Natural killer cell (primary cell): ENCODE data around the gene LUC7L. TPM values are rescaled to one million over a fixed set of nuclear protein-coding genes. Genes with fewer than 3 reads are reported as not detected.

ENCODE experiments used
- ATAC-seq, 3 donors: fragments of 150-1000 bp in 2 of 3; fragments of 200-7000 bp in 1 of 3; cut with Tn5 transposase; 1 replicate in 1 of 3; 2 replicates in 2 of 3; pipeline ENCODE4 v1.10.0; 2021; ENCODE audit warnings: mild to moderate bottlenecking in 2 of 3, moderate library complexity in 2 of 3
- DNase-seq, 2 donors: peaks; one replicate each; pipeline versions ENCODE4 v3.0.0 to v3.0.0-alpha.2; 2013 to 2021; ENCODE audit warnings: mixed read lengths in 1 of 2
- H3K27ac ChIP-seq: one replicate; pipeline ENCODE4 v1.5.1; 2013; ENCODE audit warnings: mild to moderate bottlenecking, low read length
- H3K27me3 ChIP-seq: one replicate; pipeline ENCODE4 v1.6.1; 2013; ENCODE audit warnings: low read length; ENCODE audit not compliant: control insufficient read depth, insufficient read depth
- H3K36me3 ChIP-seq: one replicate; pipeline ENCODE4 v1.6.1; 2013; ENCODE audit warnings: low read length; ENCODE audit not compliant: control insufficient read depth, insufficient read depth
- H3K4me1 ChIP-seq: one replicate; pipeline ENCODE4 v1.6.1; 2013; ENCODE audit warnings: low read length; ENCODE audit not compliant: control insufficient read depth, insufficient read depth
- H3K4me3 ChIP-seq: one replicate; pipeline ENCODE4 v1.5.1; 2013; ENCODE audit warnings: low read length
- H3K9me3 ChIP-seq: one replicate; pipeline ENCODE4 v1.6.1; 2013; ENCODE audit warnings: low read length; ENCODE audit not compliant: control insufficient read depth, insufficient read depth
- H3K27ac Mint-ChIP-seq, 2 donors: one replicate each; pipeline ENCODE4 v1.8.0; 2022; ENCODE audit warnings: mild to moderate bottlenecking in 2 of 2, mixed read lengths in 2 of 2, moderate library complexity in 1 of 2
- H3K27me3 Mint-ChIP-seq, 2 donors: one replicate each; pipeline ENCODE4 v1.8.0; 2022; ENCODE audit warnings: low read depth in 2 of 2, mixed read lengths in 2 of 2
- H3K36me3 Mint-ChIP-seq: one replicate; pipeline ENCODE4 v1.8.0; 2022; ENCODE audit warnings: mixed read lengths
- H3K4me1 Mint-ChIP-seq, 2 donors: one replicate each; pipeline ENCODE4 v1.8.0; 2022; ENCODE audit warnings: mixed read lengths in 2 of 2
- H3K4me3 Mint-ChIP-seq: one replicate; pipeline ENCODE4 v1.8.0; 2022; ENCODE audit warnings: mild to moderate bottlenecking, moderate library complexity, mixed read lengths
- H3K9me3 Mint-ChIP-seq, 2 donors: one replicate each; pipeline ENCODE4 v1.8.0; 2022; ENCODE audit warnings: mixed read lengths in 2 of 2
- WGBS: methylation state at CpG from one replicate; pipeline ENCODE4 v1.1.7; 2013; ENCODE audit warnings: missing lambda C conversion rate; ENCODE audit not compliant: insufficient coverage; 5-methylcytosine and 5-hydroxymethylcytosine counted together
- intact Hi-C: fragments of 100-400 bp; cut with micrococcal nuclease; formaldehyde crosslinking; loops from one replicate; pipeline ENCODE4 v1.14.2; 2022
- total RNA-seq, 4 donors: library from RNA; stranded (reverse); fragments of 120-200 nt in 1 of 4; gene quantifications; one replicate each; pipeline versions ENCODE4 v1.2.3 to v1.2.4, GENCODE V29; 2013 to 2022
- TF ChIP-seq, protein P1 (sequence below): fragments of 200-600 bp; IDR thresholded peaks from one replicate; pipeline ENCODE4 v1.8.0; 2022; ENCODE audit warnings: antibody characterized with exemption

Gene LUC7L
- total RNA-seq, 3 donors from 2014 or later (not counting 1 experiment from before 2014, with no cell fraction given) = 129 to 168 (median 153) TPM

DNA sequence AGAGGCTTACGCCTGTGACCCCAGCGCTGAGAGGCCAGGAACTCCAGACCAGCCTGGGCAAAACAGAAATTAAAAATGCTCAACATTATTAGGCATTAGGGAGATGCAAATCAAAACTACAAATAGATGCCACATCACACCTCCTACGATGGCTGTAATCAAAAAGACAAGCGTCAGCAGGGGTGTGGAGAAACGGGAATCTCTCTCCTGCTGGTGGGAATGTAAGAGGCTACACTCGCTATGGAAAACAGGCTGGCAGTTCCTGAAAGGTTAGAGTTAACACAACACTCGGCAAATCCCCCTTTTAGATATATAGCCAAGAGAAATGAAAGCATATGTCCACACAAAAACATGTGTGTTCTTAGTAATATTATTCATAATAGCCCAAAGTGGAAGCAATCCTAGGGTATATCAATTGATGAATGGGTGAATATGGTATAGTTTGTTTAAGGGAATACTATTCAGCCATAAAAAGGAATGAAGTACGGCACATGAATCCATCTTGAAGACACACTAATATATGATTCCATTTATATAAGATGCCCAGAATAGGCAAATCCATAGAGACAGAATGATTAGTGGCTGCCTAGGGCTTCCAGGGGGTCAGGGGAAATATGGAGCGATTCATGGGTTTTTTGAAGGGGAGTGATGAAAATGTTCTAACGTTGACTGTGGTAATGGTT, 88.9 kb downstream of the LUC7L start:
- no peaks in the 10 kb centered on the region for H3K36me3 ChIP-seq

More for the DNA sequence above, 88.9 kb downstream of the LUC7L start:
- intact Hi-C loops = no loop called here
- H3K27ac ChIP-seq = no peak overlapping the region
- H3K4me1 ChIP-seq = peaks cover 14% of the 10 kb centered on the region
- DNase-seq (no peak), ATAC-seq (no peak)
- peaks cover 5 to 6% of the 10 kb centered on the region in 2 donors for H3K27me3 Mint-ChIP-seq
- no peaks in the 10 kb centered on the region for H3K36me3 Mint-ChIP-seq
- no peaks in the 10 kb centered on the region for H3K9me3 Mint-ChIP-seq
- peaks cover 5 to 11% of the 10 kb centered on the region in 2 donors for H3K4me1 Mint-ChIP-seq
- no peaks in the 10 kb centered on the region for H3K27me3 ChIP-seq
- 83% methylated on average over 8 of the region's 10 CpGs for WGBS
- H3K4me3 Mint-ChIP-seq = peak overlapping the region; percentile 69
- no peak overlapping the region for H3K4me3 ChIP-seq
- no peaks in the 10 kb centered on the region for H3K9me3 ChIP-seq
- TF ChIP-seq, protein P1, sequence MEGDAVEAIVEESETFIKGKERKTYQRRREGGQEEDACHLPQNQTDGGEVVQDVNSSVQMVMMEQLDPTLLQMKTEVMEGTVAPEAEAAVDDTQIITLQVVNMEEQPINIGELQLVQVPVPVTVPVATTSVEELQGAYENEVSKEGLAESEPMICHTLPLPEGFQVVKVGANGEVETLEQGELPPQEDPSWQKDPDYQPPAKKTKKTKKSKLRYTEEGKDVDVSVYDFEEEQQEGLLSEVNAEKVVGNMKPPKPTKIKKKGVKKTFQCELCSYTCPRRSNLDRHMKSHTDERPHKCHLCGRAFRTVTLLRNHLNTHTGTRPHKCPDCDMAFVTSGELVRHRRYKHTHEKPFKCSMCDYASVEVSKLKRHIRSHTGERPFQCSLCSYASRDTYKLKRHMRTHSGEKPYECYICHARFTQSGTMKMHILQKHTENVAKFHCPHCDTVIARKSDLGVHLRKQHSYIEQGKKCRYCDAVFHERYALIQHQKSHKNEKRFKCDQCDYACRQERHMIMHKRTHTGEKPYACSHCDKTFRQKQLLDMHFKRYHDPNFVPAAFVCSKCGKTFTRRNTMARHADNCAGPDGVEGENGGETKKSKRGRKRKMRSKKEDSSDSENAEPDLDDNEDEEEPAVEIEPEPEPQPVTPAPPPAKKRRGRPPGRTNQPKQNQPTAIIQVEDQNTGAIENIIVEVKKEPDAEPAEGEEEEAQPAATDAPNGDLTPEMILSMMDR = no peak
- H3K27ac Mint-ChIP-seq = peak overlapping the region in 1 of 2 donors; percentile 95

Other genes with a start within 250 kb of the LUC7L start
- 10 to 100 TPM; 10.6 to 14.6 (median 11.3) TPM for gene POLR3K, start 175.8 kb downstream of the LUC7L start, total RNA-seq
- gene SNRNP25, start 175.6 kb downstream of the LUC7L start, total RNA-seq = 10 to 100 TPM in 2 of 3 donors, 1 to 10 TPM in 1; 6.4 to 13.4 (median 13.2) TPM
- gene RHBDF1, start 156.8 kb downstream of the LUC7L start, total RNA-seq = 1 to 10 TPM in 1 of 3 donors, under 1 TPM in 2; 0.26 to 1.1 (median 0.78) TPM
- 10 to 100 TPM; 29.9 to 34.3 (median 31.5) TPM for gene MPG, start 151.2 kb downstream of the LUC7L start, total RNA-seq
- 10 to 100 TPM; 44.8 to 62.1 (median 55.7) TPM for gene NPRL3, start 90.8 kb downstream of the LUC7L start, total RNA-seq
- gene HBZ, start 76.8 kb downstream of the LUC7L start, total RNA-seq = not detected
- gene HBM, start 63.5 kb downstream of the LUC7L start, total RNA-seq = not detected
- gene HBA2, start 56.6 kb downstream of the LUC7L start, total RNA-seq = 1 to 10 TPM in 2 of 3 donors, not detected in 1; 3.2 to 9.9 TPM
- 10 to 100 TPM in 1 of 3 donors, not detected in 2; 16.9 TPM for gene HBA1, start 52.8 kb downstream of the LUC7L start, total RNA-seq
- 1 to 10 TPM in 2 of 3 donors, not detected in 1; 1.0 to 2.0 TPM for gene HBQ1, start 49.0 kb downstream of the LUC7L start, total RNA-seq
- gene FAM234A, start 5.4 kb upstream of the LUC7L start, total RNA-seq = 10 to 100 TPM; 32.4 to 42.6 (median 40.7) TPM
- gene RGS11, start 46.5 kb upstream of the LUC7L start, total RNA-seq = under 1 TPM in 1 of 3 donors, not detected in 2; 0.25 TPM
- gene ARHGDIG, start 51.1 kb upstream of the LUC7L start, total RNA-seq = 1 to 10 TPM in 1 of 3 donors, under 1 TPM in 1, not detected in 1; 0.49 to 1.4 TPM
- not detected for gene PDIA2, start 53.7 kb upstream of the LUC7L start, total RNA-seq
- 100 to 1,000 TPM; 100 to 122 (median 106) TPM for gene AXIN1, start 123.3 kb upstream of the LUC7L start, total RNA-seq
- 10 to 100 TPM; 33.9 to 38.9 (median 37.5) TPM for gene MRPL28, start 141.1 kb upstream of the LUC7L start, total RNA-seq
- gene PGAP6, start 152.5 kb upstream of the LUC7L start, total RNA-seq = 10 to 100 TPM; 48.0 to 66.7 (median 54.2) TPM
- gene NME4, start 167.8 kb upstream of the LUC7L start, total RNA-seq = 10 to 100 TPM; 10.7 to 27.4 (median 25.4) TPM
- 10 to 100 TPM in 2 of 3 donors, 1 to 10 TPM in 1; 9.5 to 13.0 (median 12.9) TPM for gene DECR2, start 172.4 kb upstream of the LUC7L start, total RNA-seq
- 10 to 100 TPM; 51.0 to 61.2 (median 55.3) TPM for gene RAB11FIP3, start 196.2 kb upstream of the LUC7L start, total RNA-seq